Aorta (tissue), 5 donors: ENCODE results near the gene LRFN2. TPM values are rescaled to one million over a fixed set of nuclear protein-coding genes. Genes with fewer than 3 reads are reported as not detected.

Experiments
- ATAC-seq: fragments of 200-7000 bp; cut with Tn5 transposase; one replicate; pipeline ENCODE4 v1.9.1; 2022; ENCODE audit warnings: moderate library complexity; ENCODE audit not compliant: low FRiP score
- DNase-seq, 2 donors: peaks; one replicate each; pipeline ENCODE4 v3.0.0-alpha.2; 2020
- H3K27ac ChIP-seq, 2 donors: one replicate each; pipeline ENCODE4 v1.5.1; 2013; ENCODE audit warnings: low read length in 2 of 2, mild to moderate bottlenecking in 2 of 2, moderate library complexity in 2 of 2, control low read depth in 1 of 2, inconsistent platforms in 1 of 2, low read depth in 1 of 2
- H3K27me3 ChIP-seq, 2 donors: one replicate each; pipeline ENCODE4 v1.6.1; 2013; ENCODE audit warnings: control low read depth in 1 of 2, low read length in 1 of 2, mild to moderate bottlenecking in 1 of 2, moderate library complexity in 1 of 2; ENCODE audit not compliant: insufficient read depth in 2 of 2, control insufficient read depth in 1 of 2
- H3K36me3 ChIP-seq, 2 donors: one replicate each; pipeline ENCODE4 v1.6.1; 2013; ENCODE audit warnings: control low read depth in 1 of 2, low read length in 1 of 2, mild to moderate bottlenecking in 1 of 2; ENCODE audit not compliant: insufficient read depth in 2 of 2, control insufficient read depth in 1 of 2
- H3K4me1 ChIP-seq, 2 donors: one replicate each; pipeline ENCODE4 v1.6.1; 2013; ENCODE audit warnings: low read length in 2 of 2, control low read depth in 1 of 2, mild to moderate bottlenecking in 1 of 2, moderate library complexity in 1 of 2; ENCODE audit not compliant: insufficient read depth in 2 of 2, control insufficient read depth in 1 of 2
- H3K4me3 ChIP-seq, 2 donors: one replicate each; pipeline ENCODE4 v1.5.1; 2013; ENCODE audit warnings: low read length in 2 of 2, control low read depth in 1 of 2, mild to moderate bottlenecking in 1 of 2
- H3K9me3 ChIP-seq: one replicate; pipeline ENCODE4 v1.6.1; 2013; ENCODE audit warnings: mild to moderate bottlenecking, low read length; ENCODE audit not compliant: control insufficient read depth
- WGBS, 2 donors: extraction: QIAGEN DNeasy Blood & Tissue Kit; methylation state at CpG; one replicate each; pipeline ENCODE4 v1.1.7; 2013; 5-methylcytosine and 5-hydroxymethylcytosine counted together
- intact Hi-C, 2 donors: fragments of 100-400 bp; cut with DNase I; formaldehyde crosslinking; loops; one replicate each; pipeline versions ENCODE4 v1.14.2 to v1.15.0; 2022
- polyA plus RNA-seq, 2 donors: library from polyadenylated mRNA; stranded (reverse); fragments of 200-250 nt; gene quantifications; one replicate each; pipeline ENCODE4 v1.2.3, GENCODE V29; 2013
- total RNA-seq, 2 donors: library from RNA; stranded (reverse); fragmentation: NEBNext Ultra II Directional; extraction: Animal tissue kit (Norgen Biotek cat#: 25700); gene quantifications; one replicate each; pipeline ENCODE4 v1.2.1, GENCODE V29; 2021
- donor health status: healthy with polysubstance abuse.
- donor health status: Bipolar disorder and iron deficiency.
- donor health status: DM: no; HTN: no; CAD: no.
- donor health status: DM: no; HTN: no; CAD: no.
- donor health status: DM: yes; HTN: yes; CAD: no.

LRFN2 gene
- total and polyA plus RNA-seq, 4 donors, result not detected

- 72 to 80% methylated on average over 5 of the region's 5 CpGs for WGBS, 2 donors
- intact Hi-C loops, result no loop called here
- H3K4me1 ChIP-seq, result no peaks in the 10 kb centered on the region
- H3K27me3 ChIP-seq, result no peaks in the 10 kb centered on the region
- no peak overlapping the region for H3K4me3 ChIP-seq
- no peaks in the 10 kb centered on the region for H3K9me3 ChIP-seq
- ATAC-seq (no peak), DNase-seq (no peak)
- no peaks in the 10 kb centered on the region for H3K36me3 ChIP-seq
- H3K27ac ChIP-seq, result no peak overlapping the region
Observed at GRCh38 chr6:40523505-40524172, 63.5 kb downstream of the LRFN2 start.

- H3K36me3 ChIP-seq, result no peaks in the 10 kb centered on the region
- no peak for ATAC-seq
- no peaks in the 10 kb centered on the region for H3K27me3 ChIP-seq
- no peaks in the 10 kb centered on the region for H3K4me1 ChIP-seq
- no peak for DNase-seq
- H3K4me3 ChIP-seq, result no peak overlapping the region
- WGBS, 2 donors, result 85 to 88% methylated on average over 6 of the region's 6 CpGs
- H3K9me3 ChIP-seq, result no peaks in the 10 kb centered on the region
- H3K27ac ChIP-seq, result no peak overlapping the region
- intact Hi-C loops, result no loop called here
Observed at GRCh38 chr6:40521496-40521895, 65.7 kb downstream of the LRFN2 start.

GRCh38 chr6:40520678-40521077 is 66.5 kb downstream of the LRFN2 start:
- H3K4me3 ChIP-seq, result no peak overlapping the region

DNA sequence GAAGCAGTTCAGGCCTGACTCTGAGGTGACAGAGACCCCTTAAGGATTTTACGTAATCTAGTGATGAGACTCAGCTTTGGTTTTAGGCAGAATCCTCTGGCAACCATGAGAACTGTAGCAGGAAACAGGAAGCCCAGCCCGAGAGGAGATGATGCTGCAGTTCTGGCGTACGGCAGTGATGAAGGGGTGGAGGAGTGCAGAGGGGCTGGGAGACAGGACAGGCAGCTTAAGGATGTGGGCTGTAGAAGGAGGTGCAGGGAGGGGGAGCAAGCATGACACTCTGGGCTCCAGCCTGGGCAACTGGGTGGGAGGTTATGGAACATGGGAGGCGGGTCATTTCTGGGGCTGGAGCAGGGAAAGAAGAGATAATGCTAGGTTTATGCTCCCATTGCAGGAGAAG is 67.1 kb downstream of the LRFN2 start:
- H3K9me3 ChIP-seq, result no peaks in the 10 kb centered on the region
- intact Hi-C loops, result no loop called here
- H3K27me3 ChIP-seq, result no peaks in the 10 kb centered on the region
- DNase-seq (no peak), ATAC-seq (no peak)
- H3K4me3 ChIP-seq, result no peak overlapping the region
- no peaks in the 10 kb centered on the region for H3K36me3 ChIP-seq
- 83 to 91% methylated on average over 4 to 5 of the region's 5 CpGs for WGBS, 2 donors
- no peak overlapping the region for H3K27ac ChIP-seq
- H3K4me1 ChIP-seq, result no peaks in the 10 kb centered on the region

More at GRCh38 chr6:40520678-40521077, 66.5 kb downstream of the LRFN2 start:
- no peak overlapping the region for H3K27ac ChIP-seq
- intact Hi-C loops, result no loop called here
- H3K4me1 ChIP-seq, result no peaks in the 10 kb centered on the region
- WGBS, 2 donors, result 31 to 49% methylated on average over 10 of the region's 10 CpGs
- H3K9me3 ChIP-seq, result no peaks in the 10 kb centered on the region
- DNase-seq, result no peak
- no peak for ATAC-seq
- H3K27me3 ChIP-seq, result no peaks in the 10 kb centered on the region
- H3K36me3 ChIP-seq, result no peaks in the 10 kb centered on the region

DNA sequence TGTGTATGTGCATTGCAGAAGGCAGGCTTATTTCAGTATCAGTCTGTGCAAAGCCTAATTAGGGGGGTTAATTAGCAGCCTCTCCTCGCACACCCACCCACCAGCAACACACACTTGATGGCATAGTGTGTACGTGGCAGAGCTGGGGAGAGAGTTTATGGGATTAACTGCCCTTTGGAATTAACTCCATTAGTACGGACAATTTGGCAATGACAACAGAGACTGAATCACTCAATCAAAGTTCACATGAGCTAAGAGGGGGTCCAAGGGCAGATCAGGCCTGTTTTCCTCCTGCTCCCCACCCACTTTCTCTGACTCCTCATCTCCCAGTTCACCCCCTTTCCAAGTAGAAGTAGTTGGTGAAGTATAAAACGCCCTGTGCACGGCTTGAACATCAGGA is 69.5 kb downstream of the LRFN2 start:
- no peaks in the 10 kb centered on the region for H3K36me3 ChIP-seq
- intact Hi-C loops, result no loop called here
- WGBS, 2 donors, result 80 to 91% methylated on average over 5 of the region's 5 CpGs
- H3K27ac ChIP-seq, result no peak overlapping the region
- no peaks in the 10 kb centered on the region for H3K27me3 ChIP-seq
- DNase-seq (no peak), ATAC-seq (no peak)
- no peaks in the 10 kb centered on the region for H3K9me3 ChIP-seq
- no peaks in the 10 kb centered on the region for H3K4me1 ChIP-seq
- H3K4me3 ChIP-seq, result no peak overlapping the region

DNA sequence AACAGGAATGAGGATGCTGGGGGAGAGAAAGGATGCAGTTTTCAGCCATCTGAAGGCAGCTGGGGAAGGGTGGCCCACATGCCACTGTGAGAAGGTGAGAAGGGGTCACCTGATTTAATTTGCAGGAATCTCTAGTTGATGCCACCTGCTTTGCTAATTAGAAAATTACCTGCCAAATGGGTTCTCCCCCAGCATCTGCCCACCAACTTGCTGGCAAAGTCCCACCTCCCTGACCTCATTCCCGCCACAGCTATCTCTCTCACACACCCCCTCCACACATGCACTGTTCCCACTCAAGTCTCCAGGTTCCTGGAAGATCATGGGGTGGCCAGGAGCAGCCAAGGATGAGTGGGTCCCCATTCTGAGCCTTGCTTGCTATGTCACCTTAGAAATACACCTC is 70.7 kb downstream of the LRFN2 start:
- WGBS, 2 donors, result 93 to 100% methylated on average over 1 of the region's 1 CpG
- DNase-seq, result no peak
- Histone ChIP-seq H3K4me1 (no peaks in the 10 kb centered on the region), H3K27me3 (no peaks in the 10 kb centered on the region), H3K4me3 (no peak overlapping the region), H3K9me3 (no peaks in the 10 kb centered on the region), H3K36me3 (no peaks in the 10 kb centered on the region), H3K27ac (no peak overlapping the region)
- ATAC-seq, result no peak
- intact Hi-C loops, result no loop called here

DNA sequence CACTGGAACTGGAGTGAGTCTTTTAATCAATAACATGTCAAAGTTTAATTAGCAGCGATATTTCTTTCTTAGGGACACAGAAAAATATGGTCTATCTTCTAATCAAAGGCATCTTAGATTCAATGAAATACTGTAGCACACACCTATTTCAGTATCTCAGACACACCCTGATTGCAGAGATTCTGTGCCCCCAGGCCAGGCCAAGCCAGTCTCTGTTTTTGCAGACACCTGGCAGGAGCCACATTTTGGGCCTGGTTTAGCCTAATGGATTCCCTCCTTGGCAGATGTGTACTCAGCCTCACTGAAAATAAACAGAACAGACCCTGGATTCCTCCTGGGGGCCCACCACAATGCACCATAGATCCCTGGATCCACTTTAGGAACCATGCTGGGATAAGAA is 74.8 kb downstream of the LRFN2 start:
- H3K27me3 ChIP-seq, result no peaks in the 10 kb centered on the region
- ATAC-seq (no peak), DNase-seq (no peak)
- intact Hi-C loops, result no loop called here
- H3K36me3 ChIP-seq, result no peaks in the 10 kb centered on the region
- no peaks in the 10 kb centered on the region for H3K9me3 ChIP-seq
- H3K27ac ChIP-seq, result no peak overlapping the region
- no peaks in the 10 kb centered on the region for H3K4me1 ChIP-seq
- 97 to 100% methylated on average over 1 of the region's 1 CpG for WGBS, 2 donors
- no peak overlapping the region for H3K4me3 ChIP-seq

DNA sequence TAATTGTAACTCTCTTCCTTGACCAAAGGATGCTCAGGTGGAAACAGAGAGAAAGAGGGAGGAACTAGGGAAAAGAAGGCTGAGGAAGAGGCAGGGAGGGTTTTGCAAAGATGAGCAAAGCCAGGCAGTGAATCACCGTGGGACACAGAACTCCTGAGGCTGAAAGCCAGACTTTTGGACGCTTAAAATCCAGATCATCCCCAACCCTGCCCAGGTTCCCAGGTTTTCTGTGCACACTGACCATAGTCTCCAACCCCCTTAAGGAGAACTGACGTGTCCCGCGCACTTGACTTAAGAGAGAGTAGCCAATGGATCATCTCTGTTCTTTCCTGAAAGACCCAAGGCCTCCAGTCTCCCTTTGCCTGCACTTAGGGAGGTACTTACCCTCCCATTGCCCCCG is 75.3 kb downstream of the LRFN2 start:
- H3K4me3 ChIP-seq, result no peak overlapping the region
- DNase-seq (no peak), ATAC-seq (no peak)
- H3K36me3 ChIP-seq, result no peaks in the 10 kb centered on the region
- WGBS, 2 donors, result 88 to 93% methylated on average over 6 of the region's 6 CpGs
- intact Hi-C loops, result no loop called here
- no peaks in the 10 kb centered on the region for H3K27me3 ChIP-seq
- no peaks in the 10 kb centered on the region for H3K9me3 ChIP-seq
- H3K27ac ChIP-seq, result no peak overlapping the region
- H3K4me1 ChIP-seq, result no peaks in the 10 kb centered on the region

- Histone ChIP-seq H3K27me3 (no peaks in the 10 kb centered on the region), H3K9me3 (no peaks in the 10 kb centered on the region), H3K36me3 (no peaks in the 10 kb centered on the region), H3K4me1 (no peaks in the 10 kb centered on the region), H3K4me3 (no peak overlapping the region), H3K27ac (no peak overlapping the region)
- ATAC-seq (no peak), DNase-seq (no peak)
- intact Hi-C loops, result no loop called here
- WGBS, 2 donors, result 48 to 49% methylated on average over 4 of the region's 4 CpGs
Observed at GRCh38 chr6:40510442-40510841, 76.7 kb downstream of the LRFN2 start.
